Stimulated activated naive B cell treated with anti-CD40 and anti-IgM and Interleukin-4, amounts not matched to agents 10 μg/mL and 1 μg/mL and 100 μg/mL, for 72 hours (primary cell): ENCODE results near the gene KLHL26.
"Not testable (repeated sequence)": the region's sequence is repeated elsewhere in the genome, so short reads cannot be mapped to it uniquely, and the experiment has no call there.

ENCODE experiments used
- ATAC-seq, 2 donors: fragments of 150-1000 bp; cut with Tn5 transposase; replicated peaks; 2 replicates each; pipeline ENCODE4 v1.10.0; 2021; ENCODE audit warnings: moderate library complexity in 1 of 2
- DNase-seq: peaks from one replicate; pipeline ENCODE4 v3.0.0; 2021
- H3K27ac Mint-ChIP-seq: one replicate; pipeline ENCODE4 v1.8.0; 2022; ENCODE audit warnings: mild to moderate bottlenecking, mixed read lengths
- H3K27me3 Mint-ChIP-seq, 2 donors: one replicate each; pipeline ENCODE4 v1.8.0; 2022; ENCODE audit warnings: mixed read lengths in 2 of 2
- H3K36me3 Mint-ChIP-seq, 2 donors: one replicate each; pipeline ENCODE4 v1.8.0; 2022; ENCODE audit warnings: mixed read lengths in 2 of 2, mild to moderate bottlenecking in 1 of 2
- H3K4me1 Mint-ChIP-seq, 2 donors: one replicate each; pipeline ENCODE4 v1.8.0; 2022; ENCODE audit warnings: mixed read lengths in 2 of 2, mild to moderate bottlenecking in 1 of 2
- H3K4me3 Mint-ChIP-seq, 2 donors: one replicate each; pipeline ENCODE4 v1.8.0; 2022; ENCODE audit warnings: mild to moderate bottlenecking in 2 of 2, mixed read lengths in 2 of 2, moderate library complexity in 1 of 2
- H3K9me3 Mint-ChIP-seq, 2 donors: one replicate each; pipeline ENCODE4 v1.8.0; 2022; ENCODE audit warnings: mixed read lengths in 2 of 2, mild to moderate bottlenecking in 1 of 2

KLHL26 gene

DNA sequence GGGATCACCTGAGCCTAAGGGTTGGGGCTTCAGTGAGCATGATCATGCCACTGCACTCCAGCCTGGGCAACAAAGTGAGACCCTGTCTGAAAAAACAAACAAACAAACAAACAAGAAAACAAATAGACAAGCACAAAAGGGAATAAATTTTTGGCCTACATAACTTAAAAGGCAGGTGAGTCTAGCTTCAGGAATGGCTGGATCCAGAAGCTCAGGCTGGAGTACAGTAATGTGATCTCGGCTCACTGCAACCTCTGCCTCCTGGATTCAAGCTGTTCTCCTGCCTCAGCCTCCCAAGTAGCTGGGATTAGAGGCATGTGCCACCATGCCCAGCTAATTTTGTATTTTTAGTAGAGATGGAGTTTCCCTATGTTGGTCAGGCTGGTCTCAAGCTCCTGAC, 43.3 kb downstream of the KLHL26 start:
- H3K4me3 Mint-ChIP-seq: not testable (repeated sequence)

DNA sequence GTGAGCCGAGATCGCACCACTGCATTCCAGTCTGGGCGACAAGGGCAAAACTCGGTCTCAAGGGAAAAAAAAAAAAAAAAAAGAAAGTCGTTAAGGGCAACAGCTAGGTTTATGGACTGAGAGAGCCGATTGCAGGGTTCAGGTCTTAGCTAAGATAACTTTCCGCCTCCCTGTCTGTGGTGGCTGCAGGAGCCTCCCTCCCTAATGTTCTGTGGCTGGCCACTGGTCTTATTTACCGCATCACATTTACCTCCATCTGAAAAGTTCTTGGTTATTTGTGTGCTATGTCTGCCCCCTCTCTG, 45.9 kb downstream of the KLHL26 start:
- Mint-ChIP-seq H3K27me3 (no peaks in the 10 kb centered on the region), H3K4me3 (peak overlapping the region; percentile 88), H3K4me1 (peaks cover 15 to 44% of the 10 kb centered on the region in 2 donors), H3K36me3 (peaks cover 0 to under 1% of the 10 kb centered on the region in 2 donors), H3K27ac (peak overlapping the region; percentile 93), H3K9me3 (no peaks in the 10 kb centered on the region)
- no peak for DNase-seq
- no peak for ATAC-seq

More for the DNA sequence above, 43.3 kb downstream of the KLHL26 start:
- DNase-seq, H3K27ac Mint-ChIP-seq, H3K36me3 Mint-ChIP-seq, H3K9me3 Mint-ChIP-seq, H3K27me3 Mint-ChIP-seq, ATAC-seq: not testable (repeated sequence)
- peaks cover 12 to 27% of the 10 kb centered on the region in 2 donors for H3K4me1 Mint-ChIP-seq

DNA sequence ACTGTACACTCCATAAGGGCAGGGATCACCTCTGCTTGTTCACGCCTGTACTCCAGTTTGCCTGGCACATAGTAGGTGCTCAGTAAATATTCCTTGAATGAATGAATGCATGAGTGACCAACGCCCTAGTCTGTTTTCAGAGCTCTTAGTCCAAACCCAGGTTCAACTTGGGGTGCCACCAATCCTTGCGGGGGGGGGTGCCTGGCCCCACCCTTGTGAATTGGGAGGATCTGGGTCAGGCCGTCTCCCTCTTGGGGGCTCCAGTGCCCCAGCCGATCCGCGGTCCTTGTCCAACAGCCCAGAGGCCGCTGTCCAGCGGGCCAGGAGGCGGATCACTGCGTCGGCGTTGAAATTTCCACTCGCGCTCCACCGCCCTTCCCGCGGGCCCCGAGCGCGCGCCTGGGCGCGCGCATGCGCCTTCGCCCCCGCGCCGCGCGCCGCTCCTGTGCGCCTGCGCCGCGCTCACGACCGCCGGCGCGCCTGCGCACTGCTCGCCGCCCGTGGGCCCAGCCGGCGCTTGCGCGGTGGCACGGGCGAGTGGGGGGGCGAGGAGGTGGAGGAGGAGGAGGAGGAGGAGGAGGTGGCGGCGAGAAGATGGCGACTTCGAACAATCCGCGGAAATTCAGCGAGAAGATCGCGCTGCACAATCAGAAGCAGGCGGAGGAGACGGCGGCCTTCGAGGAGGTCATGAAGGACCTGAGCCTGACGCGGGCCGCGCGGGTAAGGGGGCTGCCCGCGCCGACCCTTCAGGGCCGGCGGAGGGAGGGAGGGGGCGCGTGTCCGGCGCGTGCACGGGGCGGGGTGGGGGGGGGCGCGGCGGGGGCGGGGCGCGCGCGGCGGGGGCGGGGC, 46.5 kb downstream of the KLHL26 start, which contains the start of gene CRTC1:
Gene CRTC1 (plus strand): TSS at position 572 of the 849 bp plus-strand sequence. CDS start 23 bp downstream, at position 595.
- H3K27me3 Mint-ChIP-seq: no peaks in the 10 kb centered on the region
- ATAC-seq (peak; percentile 81 to 86), DNase-seq (peak; percentile 91)
- H3K9me3 Mint-ChIP-seq: no peaks in the 10 kb centered on the region
- H3K4me3 Mint-ChIP-seq: peak within 1 kb of the TSS; percentile 88
- peaks cover 0 to 4% of the 10 kb centered on the region in 2 donors for H3K36me3 Mint-ChIP-seq
- peak within 1 kb of the TSS; percentile 96 for H3K27ac Mint-ChIP-seq
- H3K4me1 Mint-ChIP-seq: peaks cover 18 to 49% of the 10 kb centered on the region in 2 donors

DNA sequence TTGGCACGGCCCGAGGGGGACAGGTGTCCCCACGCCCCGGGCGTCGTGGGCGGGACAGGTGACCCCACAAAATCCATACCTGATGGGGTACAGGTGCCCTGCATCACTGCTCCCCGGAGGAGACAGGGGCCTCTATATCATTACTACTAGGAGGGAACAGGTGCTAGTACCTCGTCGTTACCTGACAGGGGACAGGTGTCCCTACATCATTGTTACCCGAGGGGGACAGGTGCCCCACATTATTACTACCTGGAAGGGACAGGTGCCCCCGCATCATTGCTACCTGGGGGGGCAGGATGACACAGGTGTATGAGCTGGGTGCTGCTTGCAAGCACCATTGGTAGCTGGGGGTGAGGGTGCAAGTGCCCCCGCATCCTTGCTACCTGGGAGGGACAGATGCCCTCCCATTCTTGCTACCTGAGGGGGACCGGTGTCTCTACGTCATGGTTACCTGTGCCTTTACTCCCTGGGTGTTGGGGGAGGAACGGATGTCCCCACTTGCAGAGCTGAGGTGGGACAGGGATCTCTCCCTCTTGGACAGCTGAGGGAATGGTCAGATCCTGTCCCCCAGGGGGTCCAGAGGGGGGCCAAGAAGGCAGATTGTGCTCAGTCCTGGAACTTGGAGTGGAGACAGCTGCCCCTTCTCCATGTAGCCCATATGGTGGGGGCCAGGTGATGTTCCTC, 47.3 kb downstream of the KLHL26 start:
- Mint-ChIP-seq H3K27ac (peak overlapping the region; percentile 75), H3K36me3 (peaks cover 0 to 4% of the 10 kb centered on the region in 2 donors), H3K27me3 (no peaks in the 10 kb centered on the region), H3K4me3 (peak overlapping the region; percentile 70 to 88), H3K4me1 (peaks cover 18 to 49% of the 10 kb centered on the region in 2 donors), H3K9me3 (no peaks in the 10 kb centered on the region)
- ATAC-seq: no peak
- DNase-seq: no peak

DNA sequence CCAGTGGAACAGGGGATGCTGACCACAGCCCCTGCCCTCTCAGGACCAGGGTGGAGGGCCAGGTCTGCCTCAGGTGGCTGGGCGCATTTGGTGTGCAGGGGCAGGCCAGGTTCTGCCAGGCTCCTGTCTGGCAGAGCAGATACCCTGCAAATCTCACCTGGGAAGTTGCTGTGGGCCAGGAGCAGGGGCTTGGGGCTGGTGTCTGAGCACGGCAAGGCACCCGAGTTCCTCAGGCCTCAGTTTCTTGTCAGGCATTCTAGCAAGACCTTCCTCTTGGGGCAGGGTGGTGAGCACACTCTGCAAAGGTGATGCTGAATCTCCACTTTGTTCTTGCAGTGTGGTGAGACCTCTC, 47.8 kb downstream of the KLHL26 start:
- H3K27me3 Mint-ChIP-seq: no peaks in the 10 kb centered on the region
- no peak for ATAC-seq
- H3K4me3 Mint-ChIP-seq: peak overlapping the region in 1 of 2 donors; percentile 32
- H3K9me3 Mint-ChIP-seq: no peaks in the 10 kb centered on the region
- peaks cover 19 to 51% of the 10 kb centered on the region in 2 donors for H3K4me1 Mint-ChIP-seq
- peak overlapping the region; percentile 14 for H3K27ac Mint-ChIP-seq
- H3K36me3 Mint-ChIP-seq: peaks cover 0 to 6% of the 10 kb centered on the region in 2 donors
- DNase-seq: no peak

DNA sequence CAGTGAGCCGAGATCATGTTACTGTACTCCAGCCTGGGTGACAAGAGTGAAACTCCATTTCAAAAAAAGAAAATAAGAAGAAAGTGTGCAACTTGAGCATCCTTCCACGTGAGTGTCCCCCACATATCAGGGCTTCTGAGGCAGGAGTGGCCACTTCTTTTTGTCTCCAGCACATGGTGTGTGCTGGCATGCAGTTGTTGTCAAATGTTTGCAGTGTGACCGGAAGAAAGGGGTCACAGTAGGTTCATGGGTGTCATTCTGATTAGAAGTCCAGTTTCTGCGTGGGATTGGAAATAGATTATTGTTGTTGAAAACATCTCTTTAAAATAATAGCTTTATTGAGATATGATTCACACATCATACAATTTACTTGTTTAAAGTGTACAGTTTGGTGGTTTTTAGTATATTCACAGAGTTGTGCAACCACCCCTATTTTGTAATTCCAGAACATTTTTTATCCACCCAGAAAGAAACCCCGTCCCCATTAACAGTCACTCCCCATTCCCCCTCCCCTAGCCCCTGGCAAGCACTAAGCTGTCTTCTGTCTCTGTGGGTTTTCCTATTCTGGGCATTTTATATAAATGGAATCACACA, 48.9 kb downstream of the KLHL26 start:
- Mint-ChIP-seq H3K4me3 (no peak overlapping the region), H3K27me3 (no peaks in the 10 kb centered on the region), H3K36me3 (peaks cover 0 to 8% of the 10 kb centered on the region in 2 donors), H3K9me3 (no peaks in the 10 kb centered on the region), H3K27ac (no peak overlapping the region), H3K4me1 (peaks cover 24 to 55% of the 10 kb centered on the region in 2 donors)
- ATAC-seq (no peak), DNase-seq (no peak)

DNA sequence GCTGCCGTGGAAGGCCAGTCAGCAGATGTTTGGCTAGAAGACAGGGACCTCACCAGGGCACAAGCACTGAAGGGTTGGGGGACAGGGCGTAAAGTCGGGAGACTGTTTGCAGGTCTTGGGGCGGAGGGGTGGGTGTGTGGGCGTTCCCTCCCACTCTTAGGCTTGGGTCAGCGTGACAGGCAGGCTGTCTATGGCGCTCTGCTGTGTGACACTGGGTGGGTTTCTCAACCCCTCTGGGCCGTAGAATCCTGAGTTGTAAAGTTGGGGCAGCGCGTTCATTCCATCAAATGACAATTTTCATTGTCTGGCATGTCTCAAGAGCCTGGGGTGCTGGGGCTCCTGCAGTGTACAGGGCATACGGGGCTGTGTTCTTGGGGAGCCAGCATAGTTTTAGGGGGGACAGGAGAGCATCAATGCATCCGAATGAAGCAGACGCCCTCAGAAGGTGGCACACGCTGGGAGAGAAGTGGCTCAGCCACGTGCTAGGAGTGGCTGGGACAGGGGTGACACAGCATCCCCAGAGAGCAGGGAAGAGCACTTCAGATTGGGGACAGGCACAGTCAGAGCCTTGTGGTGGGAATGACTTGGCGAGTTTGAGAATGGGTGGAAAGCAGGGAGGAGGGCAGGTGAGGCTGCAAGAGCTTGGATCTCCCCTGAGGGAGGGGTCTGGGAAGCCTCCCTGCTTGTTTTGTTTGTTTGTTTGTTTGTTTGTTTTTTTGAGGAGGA, 51.1 kb downstream of the KLHL26 start:
- H3K36me3 Mint-ChIP-seq: peaks cover 0 to 13% of the 10 kb centered on the region in 2 donors
- ATAC-seq: no peak
- no peak for DNase-seq
- peak overlapping the region; percentile 56 for H3K27ac Mint-ChIP-seq
- peaks cover 25 to 52% of the 10 kb centered on the region in 2 donors for H3K4me1 Mint-ChIP-seq
- H3K27me3 Mint-ChIP-seq: no peaks in the 10 kb centered on the region
- H3K4me3 Mint-ChIP-seq: no peak overlapping the region
- H3K9me3 Mint-ChIP-seq: no peaks in the 10 kb centered on the region

DNA sequence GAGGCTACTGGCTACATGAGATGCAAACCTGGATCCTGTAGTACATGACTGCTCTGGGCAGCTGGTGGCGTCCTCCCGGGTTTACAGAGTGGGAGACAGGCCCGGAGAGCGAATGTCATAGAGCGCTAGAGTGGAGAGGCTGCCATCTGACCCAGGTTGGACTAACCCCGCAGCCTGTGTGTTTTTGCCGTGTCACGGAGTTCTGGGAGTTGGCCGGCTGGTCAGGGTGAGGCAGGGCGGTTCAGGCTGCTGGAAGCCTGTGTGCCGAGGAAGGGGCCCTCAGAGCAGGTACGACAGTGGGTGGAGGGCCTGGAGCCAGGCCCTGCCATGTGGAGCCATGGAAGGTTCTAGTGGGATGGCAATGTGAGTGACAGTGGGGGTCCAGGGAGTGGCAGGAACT, 59.2 kb downstream of the KLHL26 start:
- Mint-ChIP-seq H3K4me1 (peaks cover 43 to 65% of the 10 kb centered on the region in 2 donors), H3K27me3 (no peaks in the 10 kb centered on the region), H3K4me3 (peak overlapping the region in 1 of 2 donors; percentile 41), H3K9me3 (no peaks in the 10 kb centered on the region), H3K36me3 (peaks cover 3 to 5% of the 10 kb centered on the region in 2 donors), H3K27ac (peak overlapping the region; percentile 26)
- DNase-seq: no peak
- no peak for ATAC-seq

DNA sequence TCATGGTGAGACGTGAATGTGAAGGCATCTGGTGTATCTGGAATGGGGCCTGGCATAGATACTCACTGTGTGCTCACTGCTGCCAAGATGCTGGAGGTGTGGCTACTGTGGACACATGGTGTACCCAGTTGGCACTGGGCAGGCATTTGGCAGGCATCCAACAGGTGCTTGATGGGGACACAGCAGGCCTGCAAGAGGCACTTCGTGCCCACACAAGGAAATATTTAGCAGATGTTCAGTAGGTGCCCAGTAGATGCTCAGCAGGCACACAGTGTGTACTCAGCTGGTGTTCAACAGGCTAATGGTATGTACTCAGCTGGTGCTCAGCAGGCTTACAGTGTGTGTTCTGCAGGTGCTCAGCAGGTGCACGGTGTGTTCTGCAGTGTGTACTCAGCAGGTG, 60.9 kb downstream of the KLHL26 start:
- Mint-ChIP-seq H3K9me3 (no peaks in the 10 kb centered on the region), H3K27ac (no peak overlapping the region), H3K4me3 (no peak overlapping the region), H3K4me1 (peaks cover 45 to 67% of the 10 kb centered on the region in 2 donors), H3K36me3 (peaks cover 0 to 3% of the 10 kb centered on the region in 2 donors), H3K27me3 (no peaks in the 10 kb centered on the region)
- no peak for DNase-seq
- no peak for ATAC-seq

DNA sequence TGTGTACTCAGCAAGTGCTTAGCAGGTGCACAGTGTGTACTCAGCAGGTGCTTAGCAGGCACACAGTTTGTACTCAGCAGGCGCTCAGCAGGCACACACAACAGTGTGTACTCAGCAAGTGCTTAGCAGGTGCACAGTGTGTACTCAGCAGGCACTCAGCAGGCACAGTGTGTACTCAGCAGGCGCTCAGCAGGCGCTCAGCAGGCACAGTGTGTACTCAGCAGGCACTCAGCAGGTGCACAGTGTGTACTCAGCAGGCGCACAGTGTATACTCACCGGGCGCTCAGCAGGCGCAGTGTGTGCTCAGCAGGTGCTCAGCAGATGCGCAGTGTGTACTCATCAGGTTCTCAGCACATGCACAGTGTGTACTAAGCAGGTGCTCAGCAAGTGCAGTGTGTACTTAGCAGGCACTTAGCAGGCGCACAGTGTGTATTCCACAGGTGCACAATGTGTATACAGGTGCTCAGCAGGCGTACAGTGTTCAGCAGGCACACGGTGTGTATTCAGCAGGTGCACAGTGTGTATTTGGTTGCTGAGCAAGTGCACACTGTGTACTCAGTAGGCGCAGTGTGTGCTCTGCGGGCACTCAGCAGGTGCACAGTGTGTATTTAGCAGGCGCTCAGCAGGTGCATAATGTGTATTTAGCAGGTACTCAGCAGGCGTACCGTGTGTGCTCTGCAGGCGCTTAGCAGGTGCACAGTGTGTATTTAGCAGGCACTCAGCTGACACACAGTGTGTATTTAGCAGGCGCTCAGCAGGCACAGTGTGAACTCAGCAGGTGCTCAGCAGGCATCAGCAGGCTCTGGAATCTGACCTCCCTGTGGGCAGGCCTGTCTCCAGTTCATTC, 61.7 kb downstream of the KLHL26 start:
- no peak overlapping the region for H3K27ac Mint-ChIP-seq
- H3K4me3 Mint-ChIP-seq: no peak overlapping the region

DNA sequence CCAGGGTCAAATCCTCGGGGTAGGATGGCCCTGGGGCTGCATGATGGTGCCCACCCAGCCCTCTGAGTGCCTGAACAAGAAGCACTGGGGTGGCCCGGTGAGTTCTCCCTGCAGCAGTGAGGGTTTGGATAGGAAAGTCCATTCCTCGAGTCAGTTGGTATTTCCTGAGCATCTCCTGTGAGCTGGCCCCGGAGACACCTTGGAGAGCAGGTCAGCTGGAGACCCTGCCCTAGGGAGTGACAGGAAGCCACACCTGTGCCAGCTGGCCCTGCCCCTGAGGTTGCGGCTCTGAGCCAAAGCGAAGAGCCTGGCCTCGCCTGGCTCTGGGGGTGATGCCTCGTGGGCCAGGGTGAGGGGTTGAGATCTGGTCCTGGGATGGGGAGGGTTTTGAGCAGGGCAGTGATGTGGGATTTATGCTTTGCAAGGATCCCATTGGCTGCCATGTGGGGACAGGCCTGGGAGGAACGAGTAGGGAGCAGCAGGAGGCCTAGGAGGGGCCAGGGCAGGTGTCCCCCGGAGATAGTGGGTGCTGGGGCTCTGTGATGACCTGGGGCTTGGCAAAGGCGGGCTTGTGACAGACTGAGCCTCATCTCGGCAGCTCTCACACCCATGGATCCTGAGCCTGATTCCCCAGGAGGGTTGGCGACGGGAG, 62.7 kb downstream of the KLHL26 start:
- ATAC-seq (no peak), DNase-seq (no peak)
- peak overlapping the region; percentile 75 to 88 for H3K4me3 Mint-ChIP-seq
- peaks cover 44 to 65% of the 10 kb centered on the region in 2 donors for H3K4me1 Mint-ChIP-seq
- H3K9me3 Mint-ChIP-seq: no peaks in the 10 kb centered on the region
- H3K36me3 Mint-ChIP-seq: peaks cover 0 to 3% of the 10 kb centered on the region in 2 donors
- H3K27me3 Mint-ChIP-seq: no peaks in the 10 kb centered on the region
- H3K27ac Mint-ChIP-seq: peak overlapping the region; percentile 90

More for the DNA sequence above, 61.7 kb downstream of the KLHL26 start:
- DNase-seq (no peak), ATAC-seq (no peak)
- Mint-ChIP-seq H3K9me3 (no peaks in the 10 kb centered on the region), H3K36me3 (peaks cover 0 to 3% of the 10 kb centered on the region in 2 donors), H3K4me1 (peaks cover 45 to 67% of the 10 kb centered on the region in 2 donors), H3K27me3 (no peaks in the 10 kb centered on the region)

DNA sequence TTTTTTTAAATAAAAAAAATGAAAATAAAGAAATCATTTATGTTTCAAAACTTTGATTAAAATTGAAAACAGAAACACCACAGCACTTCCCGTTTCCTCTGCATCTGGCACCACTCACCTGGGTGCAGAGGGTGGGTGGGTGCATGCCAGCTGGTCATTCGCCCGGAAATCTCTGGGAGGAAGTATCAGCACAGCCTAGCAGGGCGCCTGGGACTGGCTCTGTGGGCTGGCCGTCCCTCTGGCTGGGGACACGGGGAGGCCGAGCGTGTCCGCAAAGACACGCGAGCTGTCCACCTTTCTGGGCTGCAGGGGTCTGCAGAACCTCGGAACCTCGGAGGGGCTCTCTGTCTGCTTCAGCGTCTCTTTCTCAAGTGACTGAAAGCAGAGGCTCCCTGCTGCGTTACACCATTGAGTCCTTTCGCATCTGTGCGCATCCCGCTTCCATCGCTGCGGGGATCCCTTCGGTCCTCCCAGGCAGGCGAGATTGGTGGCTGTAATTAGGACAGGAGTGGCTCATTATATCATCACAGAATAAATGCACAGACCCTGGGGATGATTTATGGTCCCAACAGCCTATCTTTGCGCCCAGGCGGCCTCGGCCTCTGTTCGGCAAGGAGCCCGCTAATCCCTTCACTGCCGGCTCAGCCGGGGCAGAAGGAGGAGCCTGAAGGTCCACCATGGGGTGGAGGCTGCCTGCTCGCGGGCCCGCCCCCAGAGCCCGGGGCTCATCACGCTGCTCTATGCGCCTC, 63.8 kb downstream of the KLHL26 start:
- H3K27me3 Mint-ChIP-seq: no peaks in the 10 kb centered on the region
- H3K9me3 Mint-ChIP-seq: no peaks in the 10 kb centered on the region
- H3K4me1 Mint-ChIP-seq: peaks cover 38 to 60% of the 10 kb centered on the region in 2 donors
- H3K36me3 Mint-ChIP-seq: peaks cover 0 to 3% of the 10 kb centered on the region in 2 donors
- H3K4me3 Mint-ChIP-seq: peak overlapping the region; percentile 75 to 88
- peak; percentile 73 for DNase-seq
- H3K27ac Mint-ChIP-seq: peak overlapping the region; percentile 67
- ATAC-seq: peak; percentile 91 to 94
